Measurements from ENCODE around the gene PGA3.
A peak's percentile ranks its signal among the peaks of the same experiment; 100 is the strongest.
"Not testable (repeated sequence)": the region's sequence is repeated elsewhere in the genome, so short reads cannot be mapped to it uniquely, and the experiment has no call there.

The PGA3 gene

DNA sequence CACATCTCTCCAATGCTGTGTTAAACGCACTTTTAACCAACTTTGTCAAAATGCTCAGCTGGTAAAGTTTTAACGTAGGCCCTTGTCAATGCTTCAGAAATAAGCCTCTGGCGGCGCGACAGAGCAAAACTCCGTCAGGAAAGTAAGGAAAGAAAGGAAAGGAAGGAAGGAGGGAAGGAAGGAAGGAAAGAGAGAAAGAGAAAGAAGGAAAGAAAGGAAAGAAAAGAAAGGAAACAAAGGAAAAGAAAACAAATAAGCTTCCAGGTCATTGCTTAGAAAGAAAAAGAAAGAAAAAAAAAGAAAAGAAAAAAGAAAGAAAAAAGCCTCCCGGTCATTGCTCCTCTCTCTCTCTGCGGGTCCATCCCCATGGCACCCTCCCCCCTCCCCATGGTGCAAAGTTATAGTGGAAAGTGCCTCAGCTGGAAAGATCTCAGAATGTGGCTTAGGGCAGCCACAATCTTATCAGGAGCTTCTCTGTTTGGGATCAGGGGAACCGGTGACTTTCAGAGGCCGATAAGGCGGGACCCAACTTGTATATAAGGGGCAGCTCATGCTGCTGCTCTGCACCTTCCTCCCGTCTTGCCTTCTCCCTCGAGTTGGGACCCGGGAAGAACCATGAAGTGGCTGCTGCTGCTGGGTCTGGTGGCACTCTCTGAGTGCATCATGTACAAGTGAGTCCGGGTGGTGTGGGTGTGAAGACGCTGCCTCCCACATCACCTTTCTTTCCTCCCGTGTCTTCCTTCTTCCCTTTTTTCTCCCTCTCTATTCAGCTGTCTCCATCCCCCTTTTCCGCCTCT is at the start of gene PGA3:
PGA3 (plus strand) TSS at position 566 of the 797 bp plus-strand sequence; CDS start at position 616, 50 bp downstream.
- not testable (repeated sequence) for DNase-seq (ENCODE audit: low read depth)

DNA sequence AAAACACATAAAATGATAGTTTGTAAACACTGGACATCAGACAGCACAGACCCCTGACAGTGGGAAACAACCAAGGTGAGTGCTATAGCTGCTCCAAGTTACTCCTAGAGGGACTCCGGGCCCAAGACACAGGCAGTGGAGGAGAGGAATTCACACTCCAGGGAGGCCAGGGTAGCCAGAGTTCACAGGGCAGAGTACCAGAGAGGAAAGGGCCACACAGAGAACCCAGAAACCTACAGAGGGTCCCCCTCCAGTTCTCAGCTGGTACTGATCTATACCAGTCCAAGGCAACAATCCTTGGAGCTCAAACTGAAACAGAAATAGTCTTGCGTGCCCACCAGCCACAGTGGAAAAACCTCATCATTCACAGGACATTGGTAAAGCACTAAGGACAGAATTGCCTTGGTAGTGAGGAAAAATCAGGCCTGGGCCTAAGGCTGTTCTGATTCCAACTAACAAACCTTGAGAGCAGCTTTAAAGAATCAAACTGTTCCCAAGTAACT is 49.7 kb upstream of the PGA3 start:
- DNase-seq (ENCODE audit: low read depth) = no peak

DNA sequence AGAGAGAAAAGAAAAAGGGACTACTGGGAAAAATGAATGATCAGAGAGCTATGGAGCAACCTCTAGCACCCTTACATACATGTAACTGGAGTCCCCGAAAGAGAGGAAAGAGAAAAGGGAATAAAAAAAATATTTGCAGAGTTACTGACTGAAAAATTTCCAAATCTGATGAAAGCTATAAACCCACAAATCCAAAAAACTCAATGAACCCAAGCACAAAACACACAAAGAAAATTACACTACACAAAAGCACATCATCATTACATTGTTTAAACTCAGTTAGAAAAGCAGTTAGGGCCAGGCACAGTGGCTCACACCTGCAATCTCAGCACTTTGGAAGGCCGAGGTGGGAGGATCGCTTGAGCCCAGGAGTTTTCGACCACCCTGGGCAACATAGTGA is 48.8 kb upstream of the PGA3 start:
- DNase-seq (ENCODE audit: low read depth) = no peak

DNA sequence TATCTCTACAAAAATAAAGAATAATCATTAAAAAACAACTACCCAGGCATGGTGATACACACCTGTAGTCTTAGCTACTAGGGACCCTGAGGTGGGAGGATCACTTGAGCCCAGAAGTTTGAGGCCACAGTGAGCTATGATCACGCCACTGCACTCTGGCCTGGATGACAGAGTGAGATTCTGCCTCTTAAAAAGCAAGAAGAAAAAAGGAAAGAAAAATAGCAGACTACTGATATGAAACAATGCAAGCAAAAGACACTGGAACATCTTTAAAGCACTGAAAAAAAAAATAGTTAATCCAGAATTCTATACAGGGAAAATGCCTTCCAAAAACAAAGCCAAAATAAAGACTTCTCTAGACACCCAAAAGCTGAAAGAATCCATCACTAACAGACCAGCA is 48.0 kb upstream of the PGA3 start:
- DNase-seq (ENCODE audit: low read depth) = no peak

- DNase-seq (ENCODE audit: low read depth) = no peak
Observed at GRCh38 chr11:61155741-61156140, 47.6 kb upstream of the PGA3 start.

DNA sequence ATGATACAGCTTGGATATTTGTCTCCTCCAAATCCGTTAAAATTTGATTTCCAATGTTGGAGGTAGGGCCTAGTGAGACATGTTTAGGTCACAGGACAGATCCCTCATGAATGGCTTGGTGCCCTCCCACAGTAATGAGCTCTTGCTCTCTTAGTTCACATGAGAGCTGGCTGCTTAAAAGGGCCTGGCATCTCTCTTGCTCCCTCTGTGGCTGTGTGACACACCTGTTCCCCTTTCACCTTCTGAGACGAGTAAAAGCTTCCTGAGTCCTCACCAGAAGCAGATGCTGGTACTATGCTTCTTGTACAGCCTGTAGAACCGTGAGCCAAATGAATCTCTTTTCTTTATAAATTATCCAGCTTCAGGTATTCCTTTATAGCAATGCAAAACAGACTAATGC is 45.6 kb upstream of the PGA3 start:
- no peak for DNase-seq (ENCODE audit: low read depth)

- DNase-seq (ENCODE audit: low read depth) = peak; percentile 28
Observed at GRCh38 chr11:61158691-61159381, 44.5 kb upstream of the PGA3 start.

DNA sequence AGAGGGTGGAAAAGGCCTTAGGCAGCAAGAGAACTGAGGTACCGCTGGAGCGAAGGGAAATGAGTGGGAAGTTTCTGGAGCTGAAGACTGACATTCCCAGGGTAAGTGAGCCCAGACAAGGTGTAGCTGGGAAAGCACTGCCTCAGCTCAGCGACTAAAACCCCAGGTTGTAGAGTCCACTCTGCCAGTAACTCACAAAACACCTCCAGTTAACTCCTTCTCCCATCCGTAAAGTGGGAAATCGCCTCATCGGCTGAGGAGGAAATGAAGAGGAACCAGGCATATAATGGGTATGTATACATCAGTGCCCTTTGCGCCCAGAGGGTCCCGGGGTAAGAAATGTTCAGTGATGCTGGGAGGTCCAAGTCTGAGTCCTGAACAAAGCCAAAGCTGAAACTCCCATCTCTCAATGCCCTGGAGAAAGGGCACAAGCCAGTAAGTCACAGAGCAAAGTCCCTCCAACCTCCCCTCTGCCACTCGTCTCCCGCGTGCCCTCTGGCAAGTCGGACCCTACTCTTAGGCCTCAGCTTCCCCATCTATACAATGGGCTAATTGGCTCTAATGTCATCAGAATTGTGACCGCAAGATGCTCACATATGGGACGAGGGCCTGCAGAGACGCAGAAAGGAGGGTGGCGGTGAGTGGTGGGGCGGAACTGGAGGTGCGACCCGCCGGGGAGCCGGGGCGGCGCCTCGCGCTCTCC is 42.7 kb upstream of the PGA3 start:
- no peak for DNase-seq (ENCODE audit: low read depth)

- peak; percentile 68 for DNase-seq (ENCODE audit: low read depth)
Observed at GRCh38 chr11:61161190-61162091, 41.9 kb upstream of the PGA3 start, which contains the start of gene VPS37C. Gene VPS37C (minus strand): TSS chr11:61161426. CDS start chr11:61138829, 22,597 bp downstream.

- no peak for DNase-seq (ENCODE audit: low read depth)
Observed at GRCh38 chr11:61162092-61162941, 41.0 kb upstream of the PGA3 start.

GRCh38 chr11:61163021-61163420 is 40.3 kb upstream of the PGA3 start:
- no peak for DNase-seq (ENCODE audit: low read depth)

GRCh38 chr11:61163714-61164605 is 39.4 kb upstream of the PGA3 start:
- DNase-seq (ENCODE audit: low read depth) = no peak

DNA sequence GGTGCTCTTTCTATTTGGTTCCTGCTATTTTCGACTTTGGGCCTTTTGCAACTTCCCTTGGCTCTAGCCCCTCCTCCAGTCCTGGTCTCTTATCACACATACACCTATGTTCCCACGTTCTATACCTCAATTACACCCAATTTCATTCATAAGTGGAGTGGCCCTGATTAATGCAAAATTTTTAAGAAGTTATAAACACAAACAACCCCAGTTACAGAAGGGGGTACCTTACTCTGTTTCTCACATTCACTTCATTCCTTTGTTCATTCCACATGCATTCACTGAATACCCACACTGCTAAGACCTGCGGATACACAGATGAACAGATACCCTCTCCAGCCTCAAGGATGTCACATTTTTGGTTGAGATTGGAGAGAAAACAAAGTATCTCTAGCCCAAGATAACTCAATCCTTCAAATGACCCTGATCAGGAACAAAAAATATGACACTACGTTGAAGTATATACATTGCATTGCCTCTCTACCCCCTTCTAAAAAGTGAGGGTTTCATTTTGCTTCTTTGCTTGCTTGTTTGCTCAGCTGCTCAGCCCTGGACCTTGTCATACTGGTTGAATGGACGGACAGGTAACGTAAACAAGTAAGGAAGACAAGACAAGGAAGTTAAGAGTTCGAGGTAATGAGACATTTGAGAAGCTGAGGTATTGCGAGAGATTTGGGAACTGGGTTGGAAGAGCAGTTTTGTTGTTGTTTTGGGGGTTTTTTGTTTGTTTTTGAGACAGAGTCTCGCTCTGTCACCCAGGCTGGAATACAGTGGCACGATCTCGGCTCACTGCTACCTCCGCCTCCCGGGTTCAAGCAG is 38.5 kb upstream of the PGA3 start:
- no peak for DNase-seq (ENCODE audit: low read depth)

DNA sequence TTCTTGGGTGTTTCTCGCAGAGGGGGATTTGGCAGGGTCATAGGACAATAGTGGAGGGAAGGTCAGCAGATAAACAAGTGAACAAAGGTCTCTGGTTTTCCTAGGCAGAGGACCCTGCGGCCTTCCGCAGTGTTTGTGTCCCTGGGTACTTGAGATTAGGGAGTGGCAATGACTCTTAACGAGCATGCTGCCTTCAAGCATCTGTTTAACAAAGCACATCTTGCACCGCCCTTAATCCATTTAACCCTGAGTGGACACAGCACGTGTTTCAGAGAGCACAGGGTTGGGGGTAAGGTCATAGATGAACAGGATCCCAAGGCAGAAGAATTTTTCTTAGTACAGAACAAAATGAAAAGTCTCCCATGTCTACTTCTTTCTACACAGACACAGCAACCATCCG is 37.5 kb upstream of the PGA3 start:
- DNase-seq (ENCODE audit: low read depth) = not testable (repeated sequence)

GRCh38 chr11:61166331-61166730 is 37.0 kb upstream of the PGA3 start:
- DNase-seq (ENCODE audit: low read depth) = not testable (repeated sequence)

DNA sequence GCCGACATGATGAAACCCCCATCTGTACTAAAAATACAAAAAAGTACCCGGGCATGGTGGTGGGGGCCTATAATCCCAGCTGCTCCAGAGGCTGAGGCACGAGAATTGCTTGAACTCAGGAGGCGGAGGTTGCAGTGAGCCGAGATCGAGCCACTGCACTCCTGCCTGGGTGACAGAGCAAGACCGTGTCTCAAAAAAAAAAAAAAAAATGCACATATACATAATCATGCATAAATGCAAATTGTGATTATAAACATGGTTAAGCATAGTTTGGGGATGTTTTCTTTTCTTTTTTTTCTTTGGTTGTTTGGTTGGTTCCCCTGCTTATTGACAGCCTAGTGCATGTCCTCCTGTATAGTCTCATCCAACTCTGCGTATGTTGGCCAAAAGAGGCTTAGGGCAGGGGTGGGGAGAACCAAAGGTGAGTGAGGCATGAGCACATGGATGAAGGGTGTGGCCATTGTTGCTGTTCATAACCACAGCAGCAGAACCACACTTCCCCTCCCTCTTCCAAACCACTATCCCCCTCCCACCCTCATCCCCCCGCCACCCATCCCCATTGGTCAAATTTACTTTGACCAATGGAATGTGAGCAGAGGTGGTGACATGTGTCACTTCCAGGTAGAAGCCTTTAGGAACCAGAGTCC is 35.1 kb upstream of the PGA3 start:
- DNase-seq (ENCODE audit: low read depth) = no peak

GRCh38 chr11:61168800-61169199 is 34.5 kb upstream of the PGA3 start:
- DNase-seq (ENCODE audit: low read depth) = no peak

GRCh38 chr11:61170566-61170965 is 32.7 kb upstream of the PGA3 start:
- no peak for DNase-seq (ENCODE audit: low read depth)
